Coronary artery (tissue), 2 donors: Measurements from ENCODE around the gene DCTN4.

Source experiments
- DNase-seq: peaks from one replicate; pipeline ENCODE4 v3.0.0-alpha.2; 2017; ENCODE audit warnings: low spot score
- H3K27ac ChIP-seq, 2 donors: fragments of 200-600 bp; sonication (generic); one replicate each; pipeline ENCODE4 v1.5.1; 2016 to 2019
- H3K4me3 ChIP-seq: fragments of 200-600 bp; sonication (generic); 2 replicates; pipeline ENCODE4 v1.5.1; 2016; ENCODE audit warnings: mild to moderate bottlenecking, moderate library complexity
- CTCF ChIP-seq: fragments of 200-600 bp; sonication (generic); IDR thresholded peaks from one replicate; pipeline ENCODE4 v1.5.1; 2019; ENCODE audit warnings: antibody characterized with exemption

The DCTN4 gene

GRCh38 chr5:150703762-150704161 is 55.1 kb downstream of the DCTN4 start:
- DNase-seq = no peak
- Histone ChIP-seq H3K4me3 (no peak overlapping the region), H3K27ac (no peak overlapping the region)
- TF ChIP-seq CTCF = no peak

- peak within 1 kb of the TSS; percentile 96 to 98 for H3K27ac ChIP-seq
- DNase-seq = peak; percentile 92
- peak within 1 kb of the TSS; percentile 95 for H3K4me3 ChIP-seq
- TF ChIP-seq CTCF = peak; percentile 82
Observed at GRCh38 chr5:150700594-150701377, 58.0 kb downstream of the DCTN4 start, which contains the start of gene RBM22. TSS of gene RBM22 (minus strand) at chr5:150701062. CDS start at chr5:150700985, 77 bp downstream.

GRCh38 chr5:150700246-150700593 is 58.6 kb downstream of the DCTN4 start:
- no peak for TF ChIP-seq CTCF
- Histone ChIP-seq H3K4me3 (peak overlapping the region; percentile 95), H3K27ac (peak overlapping the region; percentile 96 to 98)
- DNase-seq = no peak

- TF ChIP-seq CTCF = no peak
- H3K27ac ChIP-seq = no peak overlapping the region
- H3K4me3 ChIP-seq = no peak overlapping the region
- no peak for DNase-seq
Observed at GRCh38 chr5:150694612-150695011, 64.2 kb downstream of the DCTN4 start.

GRCh38 chr5:150692276-150692675 is 66.5 kb downstream of the DCTN4 start:
- TF ChIP-seq CTCF = no peak
- no peak for DNase-seq
- no peak overlapping the region for H3K4me3 ChIP-seq
- H3K27ac ChIP-seq = no peak overlapping the region

- H3K27ac ChIP-seq = no peak overlapping the region
- no peak for TF ChIP-seq CTCF
- H3K4me3 ChIP-seq = no peak overlapping the region
- DNase-seq = no peak
Observed at GRCh38 chr5:150690760-150691159, 68.1 kb downstream of the DCTN4 start.

- TF ChIP-seq CTCF = no peak
- Histone ChIP-seq H3K27ac (no peak overlapping the region), H3K4me3 (no peak overlapping the region)
- DNase-seq = no peak
Observed at GRCh38 chr5:150689120-150689519, 69.7 kb downstream of the DCTN4 start.
